Measurements from ENCODE around the gene RAP1B. TPM values are rescaled to one million over a fixed set of nuclear protein-coding genes. Genes with fewer than 3 reads are reported as not detected.

The RAP1B gene
- total RNA-seq, 1 donor from 2014 or later, result 206 TPM

DNA sequence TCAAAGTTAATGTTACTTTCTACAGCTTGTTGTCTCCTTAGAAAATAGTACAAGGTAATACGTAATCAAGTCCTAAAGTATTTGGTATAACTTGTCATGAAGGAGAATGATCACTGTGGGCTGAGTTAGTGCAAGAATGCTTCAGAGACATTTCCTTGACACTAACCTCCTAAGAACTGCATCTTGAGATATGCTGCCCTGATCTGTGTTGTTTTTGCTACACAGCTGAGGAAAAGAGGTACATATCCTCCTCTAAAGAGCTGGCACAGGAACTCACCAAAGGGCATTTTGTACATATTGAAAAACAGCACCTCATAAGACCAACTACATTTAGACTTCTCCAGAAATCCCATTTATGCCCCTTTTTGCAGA lies 28.7 kb downstream of the RAP1B start:
- TF ChIP-seq, protein P1, sequence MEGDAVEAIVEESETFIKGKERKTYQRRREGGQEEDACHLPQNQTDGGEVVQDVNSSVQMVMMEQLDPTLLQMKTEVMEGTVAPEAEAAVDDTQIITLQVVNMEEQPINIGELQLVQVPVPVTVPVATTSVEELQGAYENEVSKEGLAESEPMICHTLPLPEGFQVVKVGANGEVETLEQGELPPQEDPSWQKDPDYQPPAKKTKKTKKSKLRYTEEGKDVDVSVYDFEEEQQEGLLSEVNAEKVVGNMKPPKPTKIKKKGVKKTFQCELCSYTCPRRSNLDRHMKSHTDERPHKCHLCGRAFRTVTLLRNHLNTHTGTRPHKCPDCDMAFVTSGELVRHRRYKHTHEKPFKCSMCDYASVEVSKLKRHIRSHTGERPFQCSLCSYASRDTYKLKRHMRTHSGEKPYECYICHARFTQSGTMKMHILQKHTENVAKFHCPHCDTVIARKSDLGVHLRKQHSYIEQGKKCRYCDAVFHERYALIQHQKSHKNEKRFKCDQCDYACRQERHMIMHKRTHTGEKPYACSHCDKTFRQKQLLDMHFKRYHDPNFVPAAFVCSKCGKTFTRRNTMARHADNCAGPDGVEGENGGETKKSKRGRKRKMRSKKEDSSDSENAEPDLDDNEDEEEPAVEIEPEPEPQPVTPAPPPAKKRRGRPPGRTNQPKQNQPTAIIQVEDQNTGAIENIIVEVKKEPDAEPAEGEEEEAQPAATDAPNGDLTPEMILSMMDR (IDR thresholded peaks at IDR 0.05; ENCODE audit: unreplicated experiment), result no peak
- H3K9me3 Mint-ChIP-seq (ENCODE audit: unreplicated experiment), result no peaks in the 10 kb centered on the region
- H3K36me3 Mint-ChIP-seq (ENCODE audit: low read depth, unreplicated experiment), result no peaks in the 10 kb centered on the region
- H3K27ac Mint-ChIP-seq (ENCODE audit: unreplicated experiment), result no peak overlapping the region
- peaks cover 15% of the 10 kb centered on the region for H3K4me1 Mint-ChIP-seq (ENCODE audit: unreplicated experiment)
- H3K27me3 Mint-ChIP-seq (ENCODE audit: unreplicated experiment), result peaks cover 1% of the 10 kb centered on the region
- no peak overlapping the region for H3K4me3 Mint-ChIP-seq (ENCODE audit: unreplicated experiment)
- no peak for DNase-seq (ENCODE audit: low spot score)

DNA sequence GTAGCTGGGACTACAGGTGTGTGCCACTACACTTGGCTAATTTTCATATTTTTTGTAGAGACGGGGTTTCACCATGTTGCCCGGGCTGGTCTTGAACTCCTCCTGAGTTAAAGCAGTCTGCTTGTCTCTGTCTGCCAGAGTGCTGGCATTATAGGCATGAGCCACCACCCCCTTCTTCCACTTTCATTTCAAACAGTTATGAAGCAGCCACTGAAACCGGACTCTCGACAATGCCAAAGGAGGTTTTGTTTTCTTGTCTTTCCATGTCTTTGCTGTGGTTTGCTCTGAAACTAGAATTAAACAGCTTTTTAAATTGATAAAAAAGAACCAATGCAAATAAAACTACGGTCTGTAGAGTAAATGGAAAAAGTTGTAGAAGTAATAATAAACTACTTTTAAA lies 30.4 kb downstream of the RAP1B start:
- no peak for DNase-seq (ENCODE audit: low spot score)
- Mint-ChIP-seq H3K4me1 (ENCODE audit: unreplicated experiment) (peaks cover 15% of the 10 kb centered on the region), H3K9me3 (ENCODE audit: unreplicated experiment) (no peaks in the 10 kb centered on the region), H3K27ac (ENCODE audit: unreplicated experiment) (no peak overlapping the region), H3K4me3 (ENCODE audit: unreplicated experiment) (no peak overlapping the region), H3K27me3 (ENCODE audit: unreplicated experiment) (peaks cover 1% of the 10 kb centered on the region), H3K36me3 (ENCODE audit: low read depth, unreplicated experiment) (no peaks in the 10 kb centered on the region)
- TF ChIP-seq, protein P1 (IDR thresholded peaks at IDR 0.05; ENCODE audit: unreplicated experiment), result no peak

DNA sequence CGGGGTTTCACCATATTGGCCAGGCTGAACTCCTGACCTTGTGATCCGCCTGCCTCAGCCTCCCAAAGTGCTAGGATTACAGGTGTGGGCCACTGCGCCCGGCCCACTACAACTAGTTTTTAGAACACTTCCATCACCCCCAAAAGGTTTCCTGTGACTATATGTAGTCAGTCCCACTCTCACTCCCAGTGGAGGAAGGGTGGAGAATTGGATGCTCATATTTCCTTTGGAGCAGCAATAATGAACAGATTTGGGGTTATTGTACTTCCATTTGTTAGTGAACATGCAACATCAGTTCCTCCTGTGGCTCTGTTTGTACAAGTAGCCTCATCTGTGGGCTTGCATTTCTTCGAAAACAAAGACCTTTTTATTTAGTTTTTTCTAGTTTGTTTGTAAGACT lies 35.8 kb downstream of the RAP1B start:
- Mint-ChIP-seq H3K27me3 (ENCODE audit: unreplicated experiment) (peaks cover 1% of the 10 kb centered on the region), H3K4me1 (ENCODE audit: unreplicated experiment) (peaks cover 5% of the 10 kb centered on the region), H3K9me3 (ENCODE audit: unreplicated experiment) (no peaks in the 10 kb centered on the region), H3K4me3 (ENCODE audit: unreplicated experiment) (no peak overlapping the region), H3K27ac (ENCODE audit: unreplicated experiment) (no peak overlapping the region), H3K36me3 (ENCODE audit: low read depth, unreplicated experiment) (peaks cover 7% of the 10 kb centered on the region)
- no peak for DNase-seq (ENCODE audit: low spot score)
- TF ChIP-seq, protein P1 (IDR thresholded peaks at IDR 0.05; ENCODE audit: unreplicated experiment), result no peak

DNA sequence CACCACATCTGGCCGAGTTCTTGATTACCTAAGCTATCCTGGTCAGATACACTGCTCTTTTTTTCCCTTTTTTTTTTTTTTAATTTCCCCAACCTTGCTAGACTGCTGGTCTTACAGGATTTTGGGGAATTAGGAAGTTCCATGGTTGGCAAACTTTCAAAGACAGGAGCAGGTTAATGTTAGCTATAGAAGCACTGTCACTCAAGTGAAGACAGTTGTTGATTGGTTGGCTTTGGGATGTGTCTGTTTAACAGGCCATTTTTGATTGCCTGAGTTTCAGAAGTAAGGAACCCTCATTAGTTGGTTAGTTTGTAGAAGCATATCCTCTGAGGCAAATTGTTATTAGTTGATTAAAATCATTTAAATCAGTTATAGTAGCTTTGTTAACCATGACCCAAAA lies 36.8 kb downstream of the RAP1B start:
- DNase-seq (ENCODE audit: low spot score), result no peak
- TF ChIP-seq, protein P1 (IDR thresholded peaks at IDR 0.05; ENCODE audit: unreplicated experiment), result no peak
- Mint-ChIP-seq H3K36me3 (ENCODE audit: low read depth, unreplicated experiment) (peaks cover 11% of the 10 kb centered on the region), H3K4me1 (ENCODE audit: unreplicated experiment) (peaks cover 5% of the 10 kb centered on the region), H3K27ac (ENCODE audit: unreplicated experiment) (no peak overlapping the region), H3K27me3 (ENCODE audit: unreplicated experiment) (peaks cover under 1% of the 10 kb centered on the region), H3K4me3 (ENCODE audit: unreplicated experiment) (no peak overlapping the region), H3K9me3 (ENCODE audit: unreplicated experiment) (no peaks in the 10 kb centered on the region)

DNA sequence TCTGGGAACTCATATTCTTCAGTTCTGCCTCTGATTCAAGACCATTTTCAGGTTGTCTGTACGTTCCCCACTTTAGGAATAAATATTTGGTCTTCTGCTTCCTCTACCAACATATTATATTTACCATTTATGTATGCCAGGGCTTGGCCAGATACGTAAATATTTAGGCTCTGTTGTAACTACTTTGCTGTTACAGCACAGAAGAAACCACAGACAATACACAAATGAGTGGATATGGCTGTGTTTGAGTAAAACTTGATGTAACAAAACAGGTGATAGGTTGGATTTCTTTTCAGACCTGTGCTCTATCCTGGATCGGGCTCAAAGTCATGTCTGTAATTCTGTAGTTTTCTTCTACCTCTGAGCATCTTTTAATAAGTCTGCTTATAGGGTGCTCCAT lies 37.5 kb downstream of the RAP1B start:
- H3K4me3 Mint-ChIP-seq (ENCODE audit: unreplicated experiment), result no peak overlapping the region
- peaks cover 12% of the 10 kb centered on the region for H3K36me3 Mint-ChIP-seq (ENCODE audit: low read depth, unreplicated experiment)
- DNase-seq (ENCODE audit: low spot score), result no peak
- no peak overlapping the region for H3K27ac Mint-ChIP-seq (ENCODE audit: unreplicated experiment)
- H3K9me3 Mint-ChIP-seq (ENCODE audit: unreplicated experiment), result no peaks in the 10 kb centered on the region
- H3K27me3 Mint-ChIP-seq (ENCODE audit: unreplicated experiment), result no peaks in the 10 kb centered on the region
- peaks cover 5% of the 10 kb centered on the region for H3K4me1 Mint-ChIP-seq (ENCODE audit: unreplicated experiment)
- TF ChIP-seq, protein P1 (IDR thresholded peaks at IDR 0.05; ENCODE audit: unreplicated experiment), result no peak

All from endothelial cell (in vitro differentiated cells).